ENCODE data around the gene ERCC4. TPM values are rescaled to one million over a fixed set of nuclear protein-coding genes. Genes with fewer than 3 reads are reported as not detected.

Gene ERCC4
- total and polyA plus RNA-seq, 2 experiments from 2014 or later, result 13.1 to 15.6 TPM

DNA sequence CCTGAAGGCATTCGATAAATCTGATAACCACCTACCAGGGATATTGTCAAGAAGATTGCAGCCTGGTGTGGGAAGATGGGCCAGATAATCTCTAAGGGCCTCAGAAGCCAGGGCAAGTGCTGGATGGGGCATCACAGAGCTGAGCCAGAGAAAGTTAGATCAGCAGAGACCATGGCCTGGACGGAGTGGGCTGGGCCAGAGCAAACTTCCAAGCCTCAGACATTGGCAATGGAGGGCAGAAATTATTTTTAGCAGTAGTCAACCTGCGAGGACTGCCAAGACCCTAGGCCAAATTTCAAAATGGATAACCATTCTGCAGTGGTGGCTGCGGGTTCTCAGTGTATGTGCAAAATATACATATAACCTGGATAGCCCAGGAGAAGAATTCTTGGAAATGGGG lies 18.5 kb downstream of the ERCC4 start:
- Histone ChIP-seq H3K4me1 (ENCODE audit: low read depth) (no peaks in the 10 kb centered on the region), H3K27me3 (no peaks in the 10 kb centered on the region), H3K4me3 (no peak overlapping the region), H3K27ac (no peak overlapping the region), H3K36me3 (peaks cover 39% of the 10 kb centered on the region), H3K9me3 (ENCODE audit: low read depth) (no peaks in the 10 kb centered on the region)
- DNase-seq (ENCODE audit: low read depth in 1 of 2, low spot score in 1 of 2), result no peak
- TF ChIP-seq, protein P1, sequence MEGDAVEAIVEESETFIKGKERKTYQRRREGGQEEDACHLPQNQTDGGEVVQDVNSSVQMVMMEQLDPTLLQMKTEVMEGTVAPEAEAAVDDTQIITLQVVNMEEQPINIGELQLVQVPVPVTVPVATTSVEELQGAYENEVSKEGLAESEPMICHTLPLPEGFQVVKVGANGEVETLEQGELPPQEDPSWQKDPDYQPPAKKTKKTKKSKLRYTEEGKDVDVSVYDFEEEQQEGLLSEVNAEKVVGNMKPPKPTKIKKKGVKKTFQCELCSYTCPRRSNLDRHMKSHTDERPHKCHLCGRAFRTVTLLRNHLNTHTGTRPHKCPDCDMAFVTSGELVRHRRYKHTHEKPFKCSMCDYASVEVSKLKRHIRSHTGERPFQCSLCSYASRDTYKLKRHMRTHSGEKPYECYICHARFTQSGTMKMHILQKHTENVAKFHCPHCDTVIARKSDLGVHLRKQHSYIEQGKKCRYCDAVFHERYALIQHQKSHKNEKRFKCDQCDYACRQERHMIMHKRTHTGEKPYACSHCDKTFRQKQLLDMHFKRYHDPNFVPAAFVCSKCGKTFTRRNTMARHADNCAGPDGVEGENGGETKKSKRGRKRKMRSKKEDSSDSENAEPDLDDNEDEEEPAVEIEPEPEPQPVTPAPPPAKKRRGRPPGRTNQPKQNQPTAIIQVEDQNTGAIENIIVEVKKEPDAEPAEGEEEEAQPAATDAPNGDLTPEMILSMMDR (IDR thresholded peaks at IDR 0.05; ENCODE audit: low read depth, low read length), result no peak

DNA sequence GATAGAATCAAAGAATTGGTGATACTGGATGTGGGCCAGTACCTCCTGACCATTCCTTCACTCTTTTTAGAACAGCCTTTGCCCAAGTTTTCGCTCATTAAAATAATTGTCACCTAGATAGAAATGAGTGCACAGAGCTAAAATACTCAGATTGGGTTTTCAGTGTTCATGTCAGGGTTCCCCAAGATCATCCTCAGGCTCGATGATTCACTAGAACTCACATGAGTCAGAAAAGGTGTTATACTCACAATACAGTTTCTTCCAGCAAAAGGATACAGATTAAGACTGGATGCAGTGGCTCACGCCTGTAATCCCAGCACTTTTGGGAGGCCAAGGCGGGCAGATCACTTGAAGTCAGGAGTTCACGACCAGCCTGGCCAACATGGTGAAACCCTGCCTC lies 19.9 kb downstream of the ERCC4 start:
- H3K27ac ChIP-seq, result no peak overlapping the region
- DNase-seq (ENCODE audit: low read depth in 1 of 2, low spot score in 1 of 2), result no peak
- H3K36me3 ChIP-seq, result peaks cover 28% of the 10 kb centered on the region
- H3K9me3 ChIP-seq (ENCODE audit: low read depth), result no peaks in the 10 kb centered on the region
- no peaks in the 10 kb centered on the region for H3K27me3 ChIP-seq
- no peak overlapping the region for H3K4me3 ChIP-seq
- TF ChIP-seq, protein P1 (IDR thresholded peaks at IDR 0.05; ENCODE audit: low read depth, low read length), result no peak
- H3K4me1 ChIP-seq (ENCODE audit: low read depth), result peaks cover 4% of the 10 kb centered on the region

DNA sequence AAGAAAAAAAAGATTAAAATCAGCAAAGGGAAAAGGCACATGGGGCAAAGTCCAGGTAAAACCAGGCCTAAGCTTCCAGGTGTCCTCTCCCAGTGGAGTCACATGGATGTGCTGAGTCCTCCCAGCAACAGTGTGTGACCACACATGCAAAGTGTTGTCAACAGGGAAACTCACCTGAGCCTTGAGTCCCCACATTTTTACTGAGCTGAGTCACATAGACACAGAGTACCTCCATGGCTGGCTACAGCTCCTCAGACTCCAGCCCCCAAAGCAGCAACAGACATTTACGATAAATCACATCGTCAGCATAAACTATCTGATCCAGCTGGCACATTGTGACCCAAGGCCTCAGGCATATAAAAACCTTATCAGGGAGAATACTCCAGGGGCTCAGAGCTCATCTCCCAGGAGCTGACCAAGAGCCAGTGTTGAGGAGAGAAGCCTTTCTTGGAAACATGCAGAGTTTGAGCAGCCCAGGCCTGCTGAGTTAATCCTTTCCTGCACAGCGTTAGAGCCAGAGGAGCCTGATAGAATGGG lies 20.5 kb downstream of the ERCC4 start:
- Histone ChIP-seq H3K36me3 (peaks cover 27% of the 10 kb centered on the region), H3K4me1 (ENCODE audit: low read depth) (peaks cover 4% of the 10 kb centered on the region), H3K27ac (no peak overlapping the region), H3K27me3 (no peaks in the 10 kb centered on the region), H3K9me3 (ENCODE audit: low read depth) (no peaks in the 10 kb centered on the region), H3K4me3 (no peak overlapping the region)
- DNase-seq (ENCODE audit: low read depth in 1 of 2, low spot score in 1 of 2), result no peak
- TF ChIP-seq, protein P1 (IDR thresholded peaks at IDR 0.05; ENCODE audit: low read depth, low read length), result no peak

DNA sequence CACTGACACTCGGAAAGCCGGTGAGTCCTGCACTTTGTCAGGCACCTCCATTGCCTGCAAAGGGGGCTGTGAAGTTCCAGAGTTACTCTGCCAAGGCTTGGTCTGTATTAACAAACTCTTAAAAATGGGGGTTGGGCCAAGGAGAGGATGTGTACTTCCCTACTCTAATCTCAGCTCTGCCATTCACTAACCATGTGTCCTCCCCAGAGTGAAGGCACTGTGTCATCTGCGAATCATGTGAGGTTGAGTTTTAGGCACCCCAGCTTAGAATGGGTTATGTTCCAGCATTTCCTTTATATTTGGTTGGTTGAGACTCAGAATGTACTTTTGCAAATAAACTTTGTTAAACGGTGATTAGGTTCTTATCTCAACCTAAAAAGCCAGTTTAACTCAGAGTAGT lies 24.9 kb downstream of the ERCC4 start:
- Histone ChIP-seq H3K27ac (no peak overlapping the region), H3K36me3 (peaks cover 30% of the 10 kb centered on the region), H3K27me3 (no peaks in the 10 kb centered on the region), H3K9me3 (ENCODE audit: low read depth) (no peaks in the 10 kb centered on the region), H3K4me1 (ENCODE audit: low read depth) (peaks cover 4% of the 10 kb centered on the region), H3K4me3 (no peak overlapping the region)
- no peak for DNase-seq (ENCODE audit: low read depth in 1 of 2, low spot score in 1 of 2)
- TF ChIP-seq, protein P1 (IDR thresholded peaks at IDR 0.05; ENCODE audit: low read depth, low read length), result no peak

DNA sequence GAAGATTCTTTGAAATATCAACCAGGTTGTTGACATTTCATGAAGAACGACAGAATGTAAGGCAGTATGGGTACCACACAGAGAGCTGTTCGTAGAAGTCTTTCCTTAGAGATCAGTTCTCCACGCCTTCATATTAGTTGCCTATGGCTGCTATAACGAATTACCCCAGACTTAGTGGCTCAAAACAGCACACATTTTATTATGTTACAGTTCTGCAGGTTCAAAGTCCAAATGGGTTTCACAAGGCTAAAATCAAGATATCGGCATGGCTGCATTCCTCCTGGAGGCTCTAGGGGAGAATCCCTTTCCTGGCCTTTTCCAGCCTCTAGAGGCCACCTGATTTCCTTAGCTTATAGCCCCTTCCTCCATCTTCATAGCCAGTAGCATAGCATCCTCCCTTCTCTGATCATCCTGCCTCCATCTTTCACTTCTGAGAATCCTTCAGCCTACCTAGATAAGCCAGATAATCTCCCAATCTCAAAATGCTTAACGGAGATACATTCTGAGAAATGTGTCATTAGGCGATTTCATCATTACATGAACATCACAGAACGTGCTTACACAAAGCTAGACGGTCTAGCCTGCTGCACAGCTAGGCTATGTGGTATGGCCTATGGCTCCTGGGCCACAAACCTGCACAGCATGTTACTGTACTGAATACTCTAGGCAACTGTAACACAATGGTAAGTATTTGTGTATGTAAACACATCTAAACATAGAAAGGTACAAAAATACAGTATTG lies 26.0 kb downstream of the ERCC4 start:
- TF ChIP-seq, protein P1 (IDR thresholded peaks at IDR 0.05; ENCODE audit: low read depth, low read length), result no peak
- H3K4me1 ChIP-seq (ENCODE audit: low read depth), result peaks cover 4% of the 10 kb centered on the region
- no peak overlapping the region for H3K4me3 ChIP-seq
- H3K27ac ChIP-seq, result no peak overlapping the region
- H3K36me3 ChIP-seq, result peaks cover 30% of the 10 kb centered on the region
- H3K9me3 ChIP-seq (ENCODE audit: low read depth), result no peaks in the 10 kb centered on the region
- no peak for DNase-seq (ENCODE audit: low read depth in 1 of 2, low spot score in 1 of 2)
- H3K27me3 ChIP-seq, result no peaks in the 10 kb centered on the region
